Measurements from ENCODE around the gene GRXCR2.
"Not testable (repeated sequence)": the region's sequence is repeated elsewhere in the genome, so short reads cannot be mapped to it uniquely, and the experiment has no call there.

GRXCR2 gene

GRCh38 chr5:145904743-145905142 lies 31.9 kb upstream of the GRXCR2 start:
- no peak for TF ChIP-seq CTCF (conservative IDR thresholded peaks at IDR 0.05; ENCODE audit: low read depth, low read length)
- no peak for DNase-seq (ENCODE audit: low read depth)
- no peak overlapping the region for H3K4me3 ChIP-seq (ENCODE audit: low read length)

- DNase-seq (ENCODE audit: low read depth) = no peak
- TF ChIP-seq CTCF (conservative IDR thresholded peaks at IDR 0.05; ENCODE audit: low read depth, low read length) = no peak
- H3K4me3 ChIP-seq (ENCODE audit: low read length) = no peak overlapping the region
These were observed 31.1 kb upstream of the GRXCR2 start for GRCh38 chr5:145903867-145904266.

- no peak overlapping the region for H3K4me3 ChIP-seq (ENCODE audit: low read length)
- DNase-seq (ENCODE audit: low read depth) = no peak
- peak; percentile 40 for TF ChIP-seq CTCF (conservative IDR thresholded peaks at IDR 0.05; ENCODE audit: low read depth, low read length)
These were observed 30.3 kb upstream of the GRXCR2 start for GRCh38 chr5:145903113-145903512.

- no peak overlapping the region for H3K4me3 ChIP-seq (ENCODE audit: low read length)
- no peak for DNase-seq (ENCODE audit: low read depth)
- no peak for TF ChIP-seq CTCF (conservative IDR thresholded peaks at IDR 0.05; ENCODE audit: low read depth, low read length)
These were observed 29.6 kb upstream of the GRXCR2 start for GRCh38 chr5:145902421-145902820.

GRCh38 chr5:145898171-145898570 lies 25.4 kb upstream of the GRXCR2 start:
- no peak overlapping the region for H3K4me3 ChIP-seq (ENCODE audit: low read length)
- no peak for DNase-seq (ENCODE audit: low read depth)
- no peak for TF ChIP-seq CTCF (conservative IDR thresholded peaks at IDR 0.05; ENCODE audit: low read depth, low read length)

- not testable (repeated sequence) for DNase-seq (ENCODE audit: low read depth); H3K4me3 ChIP-seq (ENCODE audit: low read length)
These were observed 18.6 kb upstream of the GRXCR2 start for GRCh38 chr5:145891378-145891777.

- no peak for DNase-seq (ENCODE audit: low read depth)
- no peak for TF ChIP-seq CTCF (conservative IDR thresholded peaks at IDR 0.05; ENCODE audit: low read depth, low read length)
- H3K4me3 ChIP-seq (ENCODE audit: low read length) = no peak overlapping the region
These were observed 16.8 kb upstream of the GRXCR2 start for GRCh38 chr5:145889611-145890010.

GRCh38 chr5:145887976-145888574 lies 15.3 kb upstream of the GRXCR2 start:
- no peak overlapping the region for H3K4me3 ChIP-seq (ENCODE audit: low read length)
- peak; percentile 17 for DNase-seq (ENCODE audit: low read depth)
- peak; percentile 99 for TF ChIP-seq CTCF (conservative IDR thresholded peaks at IDR 0.05; ENCODE audit: low read depth, low read length)
